GM18520 (cell line): ENCODE data around the gene PTGIR.
"Not testable (repeated sequence)": the region's sequence is repeated elsewhere in the genome, so short reads cannot be mapped to it uniquely, and the experiment has no call there.

Experiments
- ATAC-seq: cut with Tn5 transposase; IDR thresholded peaks from one replicate; pipeline ENCODE4 v1.9.1; 2021; ENCODE audit not compliant: unreplicated experiment

The PTGIR gene

DNA sequence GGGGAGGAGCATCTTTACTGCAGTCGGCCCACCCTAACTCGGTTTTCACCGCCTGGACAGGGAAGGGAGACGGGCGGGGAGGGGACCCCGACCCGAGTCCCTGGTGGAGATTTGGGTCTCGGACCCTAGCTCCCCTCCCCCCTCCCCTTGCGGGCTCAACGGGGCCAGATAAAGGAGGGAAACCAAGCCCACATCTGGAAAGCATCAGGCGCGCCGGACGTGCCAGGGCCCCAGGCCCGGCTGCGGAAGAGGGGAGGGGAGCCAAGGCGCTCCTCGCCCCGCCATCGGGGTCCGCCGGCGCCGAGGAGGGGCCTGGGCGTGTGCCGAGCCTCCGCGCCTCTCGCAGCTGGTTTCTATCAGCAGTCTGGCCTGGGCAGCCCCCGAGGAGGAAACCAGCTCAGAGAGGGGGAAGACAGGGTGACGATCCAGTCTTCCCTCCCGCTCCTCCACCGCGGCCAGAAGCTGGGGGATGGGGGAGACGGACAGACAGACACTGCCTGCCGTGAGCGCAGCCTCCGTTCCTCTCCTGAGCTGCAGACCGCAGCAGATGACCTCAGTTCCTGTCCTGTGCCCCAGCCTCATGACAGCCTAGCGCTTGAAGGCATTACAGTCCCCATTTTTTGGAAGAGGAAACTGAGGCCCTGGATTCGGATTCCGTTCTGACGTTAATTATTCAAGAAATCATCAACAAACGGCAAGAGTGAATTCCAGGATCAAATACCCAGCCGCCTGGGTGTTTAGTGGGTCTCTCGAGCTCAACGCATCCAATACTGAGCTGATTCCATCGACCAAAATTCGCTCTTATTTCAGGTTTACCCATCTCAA is 14.7 kb upstream of the PTGIR start:
- ATAC-seq, result no peak

DNA sequence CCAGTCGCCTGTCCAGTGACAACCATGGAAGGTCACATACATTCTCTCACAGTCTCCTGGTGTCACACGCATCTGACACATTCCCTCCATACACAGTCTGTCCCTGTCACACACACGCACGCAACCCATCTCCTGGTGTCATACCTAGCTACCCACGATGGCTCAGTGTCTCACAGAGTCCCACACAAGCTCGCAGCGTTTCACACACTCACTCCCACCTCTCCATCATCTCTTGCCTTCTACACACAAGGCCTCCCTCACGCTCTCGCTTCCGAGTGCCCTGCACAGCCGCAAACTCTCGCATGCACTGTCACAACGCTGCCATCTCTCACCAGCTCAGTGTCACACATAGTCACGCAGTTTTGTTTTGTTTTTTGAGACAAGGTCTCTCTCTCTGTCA is 12.3 kb upstream of the PTGIR start:
- ATAC-seq, result no peak

DNA sequence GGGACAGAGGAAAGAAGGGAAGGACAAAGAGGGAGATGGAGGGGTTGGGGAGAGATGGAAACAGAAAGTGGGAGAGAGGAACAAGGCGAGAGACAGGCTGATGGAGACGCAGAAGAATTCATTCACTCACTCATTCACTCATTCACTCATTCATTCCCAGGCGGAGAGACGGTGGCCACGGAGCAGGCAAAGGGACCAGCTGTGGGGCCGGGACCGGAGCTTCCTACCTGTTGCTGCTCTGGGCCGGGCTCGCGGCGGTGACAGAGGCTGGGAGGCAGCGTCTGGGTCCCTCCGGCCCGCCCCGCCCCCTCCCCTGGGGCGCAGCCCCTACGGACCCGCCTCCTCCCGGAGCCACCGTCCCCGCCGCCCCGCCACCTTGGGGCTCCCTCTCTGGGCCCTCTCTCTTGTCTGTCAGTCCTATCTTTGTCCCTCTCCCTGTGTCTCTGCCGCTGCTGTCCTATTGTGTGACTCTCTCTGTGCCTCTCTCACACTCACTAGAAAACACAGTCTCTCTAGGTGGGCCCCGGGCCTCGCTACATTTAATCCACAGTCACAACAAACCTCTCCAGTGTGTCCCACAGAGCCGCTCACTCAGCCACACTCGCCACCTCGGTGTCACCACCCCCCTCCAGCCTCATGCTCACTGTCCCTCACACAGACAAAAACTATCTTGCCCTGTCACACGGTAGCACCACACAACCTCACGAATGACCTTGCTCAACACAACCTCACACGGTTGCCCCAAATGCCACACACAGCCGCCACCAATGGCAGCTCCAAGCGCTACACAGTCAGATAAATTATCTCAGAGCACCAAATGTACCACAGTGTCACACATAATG is 11.3 kb upstream of the PTGIR start, which contains the start of gene GNG8:
GNG8 (minus strand) TSS at position 283 of the 842 bp plus-strand sequence. CDS start 1,520 bp downstream, outside the sequence.
- ATAC-seq, result no peak

DNA sequence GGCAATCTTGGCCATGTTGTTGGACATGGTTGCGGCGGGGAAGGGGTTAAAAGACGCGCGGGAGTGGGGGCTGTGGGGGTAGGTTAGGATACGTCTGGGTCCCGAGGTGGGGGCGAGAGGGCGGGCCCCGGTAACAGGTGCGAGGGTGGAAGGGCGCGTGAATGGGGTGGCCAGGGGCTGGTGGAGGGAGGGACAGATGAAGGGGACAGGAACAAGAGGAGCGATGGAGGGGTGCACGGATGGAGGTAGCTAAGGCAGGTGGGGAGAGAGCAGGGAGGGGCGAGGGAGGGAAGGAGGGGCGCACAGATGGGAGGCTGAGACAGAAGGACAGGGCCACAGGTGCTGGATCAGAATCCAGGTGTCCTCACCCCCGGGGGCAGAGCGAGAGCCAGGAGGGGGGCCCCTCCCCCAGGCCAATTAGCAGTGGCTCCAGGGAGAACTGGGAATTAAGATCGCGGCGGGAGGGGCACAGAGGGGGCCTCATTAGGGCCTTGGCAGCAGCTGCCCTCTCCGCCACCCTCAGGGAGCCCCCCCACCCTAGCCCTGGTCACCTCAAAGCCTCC is 9.8 kb upstream of the PTGIR start:
- no peak for ATAC-seq

DNA sequence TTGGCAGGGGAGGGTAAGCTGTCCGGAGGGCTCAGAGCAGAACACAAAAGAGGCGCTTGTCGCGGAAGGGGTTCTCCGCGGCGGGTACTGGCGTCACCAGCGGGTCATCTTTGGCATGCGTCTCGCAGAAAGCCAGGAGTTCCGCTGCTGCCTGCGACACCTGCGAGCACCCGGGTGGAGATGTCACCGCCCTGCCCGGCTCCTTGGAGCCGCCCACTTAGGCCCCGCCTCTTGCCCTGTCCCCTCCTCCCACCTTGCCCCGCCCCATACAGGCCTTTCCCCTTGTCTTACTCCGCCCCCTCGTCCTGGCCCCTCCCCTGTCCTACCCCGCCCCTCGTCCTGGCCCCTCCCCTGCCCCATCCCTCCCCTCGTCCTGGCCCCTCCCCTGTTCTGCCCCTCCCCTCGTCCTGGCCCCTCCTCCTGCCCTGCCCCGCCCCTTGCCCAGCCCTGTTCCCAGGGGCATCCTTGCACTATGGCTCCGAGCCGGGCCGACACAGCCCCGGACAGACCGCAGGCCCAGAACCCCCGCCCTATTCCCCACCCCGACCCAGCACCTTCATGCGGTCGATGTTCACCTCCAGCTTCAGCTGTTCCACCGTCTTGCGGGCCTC is 9.3 kb upstream of the PTGIR start:
- ATAC-seq, result peak; percentile 44

DNA sequence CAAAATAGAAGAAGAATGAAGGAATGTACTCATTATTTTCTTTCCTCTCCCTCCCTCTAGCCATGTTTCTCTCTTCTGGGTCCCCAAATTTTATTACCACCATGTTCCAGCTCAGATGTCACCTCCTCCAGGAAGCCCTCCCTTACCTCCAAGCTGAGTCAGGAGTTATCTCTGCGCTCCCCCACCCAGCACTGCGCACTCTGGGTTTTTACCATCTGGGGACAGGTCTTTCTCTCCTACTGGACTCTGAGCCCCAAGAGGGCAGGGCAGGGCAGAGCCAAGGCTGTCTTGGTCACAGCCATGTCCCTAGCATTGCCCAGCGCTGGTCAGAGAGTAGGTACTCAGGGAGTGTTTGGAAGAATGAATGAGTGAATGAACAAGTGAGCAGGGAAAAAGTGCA is 8.2 kb upstream of the PTGIR start:
- ATAC-seq, result no peak

DNA sequence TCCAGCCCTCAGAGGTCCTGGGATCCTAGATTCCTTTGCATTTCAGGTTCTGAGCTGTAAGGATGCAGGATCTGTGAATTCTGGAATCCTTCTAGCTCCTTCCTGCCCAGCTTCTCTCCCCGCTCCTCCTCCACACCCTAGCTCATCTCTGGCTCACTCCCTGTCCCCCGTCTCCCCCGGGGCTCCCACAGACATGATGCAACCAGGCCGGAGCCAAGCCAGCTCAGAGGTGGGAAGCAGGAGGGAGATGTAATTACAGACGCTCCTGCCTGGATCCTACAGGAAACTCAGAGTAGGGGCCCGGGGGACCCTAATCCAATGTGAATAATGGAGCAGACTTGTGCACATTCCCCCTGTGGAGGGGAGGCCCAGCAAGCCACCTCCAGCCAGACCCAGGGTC is 6.6 kb upstream of the PTGIR start:
- no peak for ATAC-seq

DNA sequence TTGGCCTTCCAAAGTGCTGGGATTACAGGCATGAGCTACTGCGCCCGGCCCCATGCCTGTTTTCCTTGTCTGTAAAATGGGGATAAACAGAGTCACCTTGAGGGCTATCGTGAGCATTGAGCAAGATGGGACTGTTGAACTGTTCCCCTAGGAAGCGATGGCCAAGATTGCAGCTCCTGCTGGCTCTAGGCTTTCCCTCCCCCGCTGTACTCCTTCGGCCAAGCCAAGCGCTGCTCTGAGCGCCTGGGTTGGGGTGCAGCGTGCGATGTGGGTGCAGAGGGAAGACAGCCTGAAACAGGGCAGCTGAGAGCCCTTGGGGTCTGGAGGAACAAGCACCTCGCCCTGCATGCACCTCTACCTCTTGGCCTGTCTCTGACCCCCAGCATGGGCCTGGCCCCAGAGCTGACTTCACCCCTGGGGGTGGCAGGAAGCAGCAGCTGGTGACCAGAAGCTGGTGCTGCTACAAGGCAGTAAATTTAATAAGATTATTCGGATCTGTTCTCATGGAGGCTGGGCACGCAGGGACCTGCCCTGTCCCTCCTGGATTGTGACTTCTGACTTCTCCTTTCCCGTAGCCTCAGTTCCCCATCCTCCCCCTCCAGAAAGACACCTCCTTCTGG is 5.8 kb upstream of the PTGIR start:
- no peak for ATAC-seq

DNA sequence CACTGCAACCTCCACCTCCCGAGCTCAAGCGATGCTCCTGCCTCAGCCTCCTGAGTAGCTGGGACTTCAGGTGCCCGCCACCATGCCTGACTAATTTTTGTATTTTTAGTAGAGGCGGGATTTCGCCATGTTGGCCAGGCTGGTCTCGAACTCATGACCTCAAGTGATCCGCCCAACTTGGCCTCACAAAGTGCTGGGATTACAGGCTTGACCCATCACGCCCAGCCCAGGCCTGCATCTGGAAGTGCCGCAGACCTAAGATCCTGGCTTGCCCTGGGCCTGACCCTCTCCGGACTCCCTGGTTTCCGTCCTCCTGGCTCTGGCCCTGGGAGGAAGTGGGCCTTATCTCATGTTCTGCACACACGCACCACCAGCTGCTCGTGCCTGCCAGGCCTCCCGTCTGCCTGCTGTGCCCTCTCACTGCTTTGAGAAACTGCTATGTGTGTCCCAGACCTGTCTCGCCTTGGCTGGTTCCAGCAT is 4.7 kb upstream of the PTGIR start:
- no peak for ATAC-seq

DNA sequence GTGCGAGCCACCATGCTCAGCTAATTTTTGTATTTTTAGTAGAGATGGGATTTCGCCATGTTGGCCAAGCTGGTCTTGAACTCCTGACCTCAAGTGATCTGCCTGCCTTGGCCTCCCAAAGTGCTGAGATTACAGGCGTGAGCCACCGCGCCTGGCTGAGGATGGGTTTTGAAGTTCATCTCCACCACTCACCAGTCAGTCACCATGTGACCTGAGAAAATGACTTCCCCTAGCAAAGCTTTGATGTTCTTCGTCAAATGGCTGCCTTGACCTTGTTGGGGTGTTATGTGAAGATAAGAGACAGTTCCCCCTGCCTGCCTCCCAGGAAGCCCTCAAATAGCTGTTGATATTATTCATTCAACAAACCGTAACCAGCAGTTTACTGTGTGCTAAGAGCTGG is 4.1 kb upstream of the PTGIR start:
- not testable (repeated sequence) for ATAC-seq

DNA sequence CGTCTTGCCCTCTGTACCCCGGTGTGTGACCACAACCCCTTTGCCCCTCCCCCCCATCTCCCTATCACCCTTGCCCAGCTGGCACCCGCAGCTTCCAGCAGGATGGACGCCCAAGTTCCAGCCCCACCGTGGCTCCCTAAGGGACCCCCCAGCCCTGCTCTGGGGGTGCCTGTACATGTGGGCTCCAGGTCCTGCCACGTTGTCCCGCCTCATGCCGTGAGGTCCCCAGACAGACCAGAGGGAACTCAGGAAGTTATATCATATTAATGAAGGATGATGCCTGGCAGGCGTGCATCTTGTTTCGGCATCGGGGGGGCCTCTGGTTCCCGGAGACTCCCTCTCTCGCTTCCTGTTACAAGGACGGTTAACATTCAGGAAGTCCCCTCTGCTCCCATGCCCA is 1.6 kb upstream of the PTGIR start:
- no peak for ATAC-seq

DNA sequence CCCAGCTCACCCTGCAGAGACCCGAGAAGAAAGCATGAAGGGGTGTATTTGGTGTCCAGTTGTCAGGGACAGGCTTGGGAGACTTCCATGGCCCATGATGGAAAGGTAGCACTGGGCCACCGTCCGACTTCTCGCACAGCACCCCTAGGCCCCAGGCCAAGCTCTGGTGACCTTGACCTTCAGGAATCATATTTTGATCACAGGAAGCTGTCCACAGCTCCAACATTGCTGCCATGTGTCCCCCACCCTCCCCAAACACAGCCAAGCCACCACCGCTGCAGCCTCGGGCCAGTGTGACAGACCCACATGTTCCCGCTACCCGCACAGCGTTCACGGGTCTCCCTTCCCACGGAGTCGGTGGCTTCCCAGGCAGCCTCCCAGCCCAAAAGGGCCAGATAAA is 842 bp upstream of the PTGIR start:
- no peak for ATAC-seq

DNA sequence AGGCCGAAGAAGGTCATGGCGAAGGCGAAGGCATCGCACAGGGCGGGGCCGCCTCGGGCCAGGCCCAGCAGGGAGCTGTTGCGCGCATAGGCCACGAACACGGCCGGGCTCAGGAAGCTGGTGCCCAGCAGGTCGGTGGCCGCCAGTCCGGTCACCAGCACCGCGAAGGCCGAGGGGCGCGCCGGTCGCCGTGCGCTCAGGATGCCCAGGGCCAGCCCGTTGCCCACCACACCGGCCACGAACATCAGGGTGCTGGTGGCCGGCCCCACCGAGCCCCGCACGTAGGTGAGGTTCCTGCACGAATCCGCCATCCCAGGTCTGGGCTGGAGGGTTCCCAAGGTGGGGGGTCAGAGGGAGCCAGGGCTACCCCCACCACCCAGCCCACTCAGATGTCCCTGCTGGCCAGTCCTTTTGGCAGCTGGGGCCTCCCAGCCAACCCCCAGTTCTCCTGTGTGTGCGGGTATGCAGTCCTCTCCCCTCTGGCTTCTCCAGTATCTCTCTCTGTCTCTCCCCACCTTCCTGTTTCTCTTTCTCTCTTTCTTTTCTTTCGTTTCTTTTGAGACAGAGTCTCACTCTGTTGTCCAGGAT is 880 bp downstream of the PTGIR start:
- no peak for ATAC-seq

DNA sequence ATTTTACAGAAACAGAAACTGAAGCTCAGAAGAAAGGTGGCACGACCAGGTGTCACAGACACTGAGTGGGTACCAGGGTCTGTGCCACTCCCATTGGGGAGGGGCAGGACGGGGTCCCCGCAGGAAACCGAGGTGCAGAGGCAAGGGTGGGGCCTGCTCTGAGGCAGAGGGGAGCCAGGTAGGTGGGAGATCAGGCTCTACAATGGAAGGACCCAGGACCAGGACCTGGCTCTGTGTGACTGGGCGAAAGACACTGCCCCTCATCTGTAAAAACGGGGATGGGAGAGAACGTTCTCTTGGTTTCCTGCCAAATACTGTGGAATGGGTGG is 2.8 kb downstream of the PTGIR start:
- ATAC-seq, result no peak

DNA sequence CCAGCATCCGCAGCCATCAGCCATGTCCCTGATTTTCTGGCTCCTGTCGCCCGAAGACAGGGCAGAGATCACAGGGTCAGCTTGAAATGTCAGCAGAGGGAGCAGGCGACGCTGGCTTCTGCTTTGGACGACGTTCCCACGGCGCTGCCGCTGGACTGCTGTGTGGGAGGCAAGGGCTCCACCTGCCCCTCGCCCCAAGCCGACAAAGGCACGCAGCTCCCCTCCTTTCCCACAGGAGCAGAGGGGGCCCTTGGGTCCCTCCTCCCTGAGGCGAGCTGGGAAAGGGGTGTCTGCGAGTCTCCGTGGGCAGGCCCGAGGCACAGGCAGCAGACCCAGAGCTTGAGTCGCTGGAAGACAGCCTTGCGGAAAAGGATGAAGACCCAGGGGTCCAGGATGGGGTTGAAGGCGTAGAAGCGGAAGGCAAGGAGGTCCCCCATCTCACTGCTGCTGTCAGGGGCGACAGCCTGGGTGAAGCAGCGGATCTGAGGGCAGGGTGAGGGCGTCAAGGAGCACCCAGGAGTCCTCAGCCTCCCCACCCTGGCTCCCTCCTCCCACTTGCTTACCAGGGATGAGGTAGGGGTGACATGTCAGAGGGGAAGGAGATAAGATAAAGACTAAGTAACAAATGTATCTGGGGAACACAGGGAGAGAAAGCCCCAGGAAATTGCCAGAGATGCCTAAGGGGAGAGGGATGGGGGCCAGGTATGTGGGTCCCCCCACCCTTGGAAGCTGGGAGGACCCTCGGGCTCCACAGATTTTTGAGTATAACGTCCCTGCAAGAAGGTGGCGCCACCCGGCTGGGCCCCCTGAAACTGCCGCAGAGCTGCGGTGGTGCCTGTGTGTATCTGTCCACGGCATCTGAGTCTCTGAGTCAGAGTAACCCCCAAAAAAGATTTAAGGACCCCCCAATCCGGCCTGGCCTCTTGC is 3.4 kb downstream of the PTGIR start:
- ATAC-seq, result no peak

DNA sequence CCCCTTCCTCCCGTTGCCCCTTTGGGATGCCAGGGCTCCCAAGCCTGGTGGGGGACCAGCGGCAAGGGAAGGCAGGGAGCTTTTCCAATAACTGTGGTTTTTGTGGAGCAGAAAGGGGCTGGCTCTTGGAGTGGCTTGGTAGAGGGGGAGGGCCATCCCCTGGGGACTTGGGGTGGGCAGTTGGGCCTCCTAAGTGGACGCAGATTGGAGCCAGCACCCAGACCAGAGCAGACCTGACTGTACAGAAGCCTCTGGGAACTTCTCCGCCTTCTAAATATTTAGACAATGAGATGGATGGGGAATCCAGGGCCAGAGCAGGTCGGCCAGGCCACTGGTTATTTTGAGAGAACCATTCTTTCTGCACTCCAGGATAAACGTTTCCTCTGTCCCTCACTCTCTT is 4.2 kb downstream of the PTGIR start:
- ATAC-seq, result no peak

DNA sequence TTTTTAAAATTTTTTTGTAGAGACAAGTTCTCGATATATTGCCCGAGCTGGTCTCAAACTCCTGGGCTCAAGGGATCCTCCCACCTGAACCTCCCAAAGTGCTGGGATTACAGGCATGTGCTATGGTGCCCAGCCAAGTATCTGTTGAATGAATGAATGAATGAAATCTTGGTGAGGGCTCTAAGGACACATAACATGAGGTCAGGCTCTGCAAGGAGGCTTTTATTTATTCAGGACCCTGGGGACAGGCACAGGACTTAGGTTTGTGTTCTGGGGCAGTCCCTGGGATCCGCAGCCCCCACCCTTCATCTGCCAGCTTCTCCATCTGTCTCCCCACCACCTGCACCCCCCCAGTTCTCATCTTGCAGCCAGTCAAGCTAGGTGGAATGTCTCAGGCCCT is 4.6 kb downstream of the PTGIR start:
- no peak for ATAC-seq

DNA sequence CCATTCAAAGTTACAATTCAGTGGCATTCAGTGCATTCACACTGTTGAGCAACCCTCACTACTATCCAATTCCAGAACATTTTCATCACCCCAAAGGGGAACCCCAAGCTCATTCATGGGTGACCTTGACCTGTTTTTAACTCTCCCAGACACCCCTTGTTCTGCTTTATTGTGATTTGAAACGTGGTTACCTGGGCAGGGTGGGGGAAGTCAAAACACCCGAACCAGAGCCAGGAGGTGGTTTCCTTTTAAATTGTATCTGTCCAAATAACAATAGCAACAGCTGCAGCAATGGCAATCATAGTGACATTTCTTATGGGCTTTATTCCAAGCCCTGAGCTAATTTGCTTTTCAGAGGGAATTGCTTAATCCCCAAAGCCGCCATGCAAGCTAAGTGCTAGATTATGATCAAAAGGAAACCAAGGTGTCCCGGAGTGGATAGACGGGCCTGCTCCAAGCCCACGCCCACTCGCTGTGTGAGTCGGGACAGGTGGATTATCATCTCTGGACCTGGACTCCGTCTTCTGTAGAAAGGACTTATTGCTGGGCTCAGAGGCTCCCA is 6.1 kb downstream of the PTGIR start:
- ATAC-seq, result peak; percentile 36

DNA sequence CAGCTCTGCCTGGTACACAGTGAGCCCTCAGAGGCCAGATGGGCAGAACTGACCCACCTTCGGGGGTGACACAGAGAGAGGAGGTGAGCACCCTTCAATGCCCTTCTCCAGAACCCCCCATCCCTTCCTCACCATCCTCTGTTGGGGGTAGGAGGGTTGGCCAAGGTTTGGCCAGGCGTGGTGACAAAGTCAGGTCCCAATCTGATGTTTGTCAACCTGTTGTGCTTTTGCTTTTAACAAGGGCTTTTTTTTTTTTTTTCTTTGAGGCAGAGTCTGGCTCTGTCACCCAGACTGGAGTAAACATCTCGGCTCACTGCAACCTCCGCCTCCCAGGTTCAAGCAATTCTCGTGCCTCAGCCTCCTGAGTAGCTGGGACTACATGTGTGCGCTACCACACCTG is 7.3 kb downstream of the PTGIR start:
- ATAC-seq, result no peak
